Activated naive CD4-positive, alpha-beta T cell treated with anti-CD3 and anti-CD28 coated beads, Interleukin-2, amount 50 U/mL, for 16 hours (primary cell): Measurements from ENCODE around the gene TTYH1.

Experiments
- DNase-seq: peaks from one replicate; pipeline ENCODE4 v3.0.0-alpha.2; 2020

The TTYH1 gene

GRCh38 chr19:54484451-54484850 lies 69.2 kb downstream of the TTYH1 start:
- no peak for DNase-seq

DNA sequence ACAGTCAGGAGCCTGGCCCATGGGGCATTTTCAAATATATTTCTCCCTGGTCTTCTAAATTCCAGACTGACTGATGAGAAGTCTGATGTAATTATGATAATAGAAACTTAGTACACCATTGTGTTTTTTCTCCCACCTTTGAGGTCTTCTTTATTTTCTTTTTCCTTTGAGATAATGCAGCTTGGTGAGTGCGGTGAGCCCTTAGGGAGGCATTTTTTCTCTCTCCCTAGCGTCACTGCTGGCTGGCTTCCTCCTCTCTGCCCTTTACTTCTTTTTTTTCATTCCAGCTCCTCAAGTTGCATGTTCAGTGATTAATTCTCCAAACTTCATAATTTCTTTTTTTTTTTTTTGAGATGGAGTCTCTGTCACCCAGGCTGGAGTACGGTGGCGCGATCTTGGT lies 70.6 kb downstream of the TTYH1 start:
- no peak for DNase-seq
